Fibroblast of upper back skin (primary cell): Measurements from ENCODE around the gene SPI1.

Source experiments
- DNase-seq: peaks from one replicate; pipeline ENCODE4 v3.0.0-alpha.2; 2013

The SPI1 gene

DNA sequence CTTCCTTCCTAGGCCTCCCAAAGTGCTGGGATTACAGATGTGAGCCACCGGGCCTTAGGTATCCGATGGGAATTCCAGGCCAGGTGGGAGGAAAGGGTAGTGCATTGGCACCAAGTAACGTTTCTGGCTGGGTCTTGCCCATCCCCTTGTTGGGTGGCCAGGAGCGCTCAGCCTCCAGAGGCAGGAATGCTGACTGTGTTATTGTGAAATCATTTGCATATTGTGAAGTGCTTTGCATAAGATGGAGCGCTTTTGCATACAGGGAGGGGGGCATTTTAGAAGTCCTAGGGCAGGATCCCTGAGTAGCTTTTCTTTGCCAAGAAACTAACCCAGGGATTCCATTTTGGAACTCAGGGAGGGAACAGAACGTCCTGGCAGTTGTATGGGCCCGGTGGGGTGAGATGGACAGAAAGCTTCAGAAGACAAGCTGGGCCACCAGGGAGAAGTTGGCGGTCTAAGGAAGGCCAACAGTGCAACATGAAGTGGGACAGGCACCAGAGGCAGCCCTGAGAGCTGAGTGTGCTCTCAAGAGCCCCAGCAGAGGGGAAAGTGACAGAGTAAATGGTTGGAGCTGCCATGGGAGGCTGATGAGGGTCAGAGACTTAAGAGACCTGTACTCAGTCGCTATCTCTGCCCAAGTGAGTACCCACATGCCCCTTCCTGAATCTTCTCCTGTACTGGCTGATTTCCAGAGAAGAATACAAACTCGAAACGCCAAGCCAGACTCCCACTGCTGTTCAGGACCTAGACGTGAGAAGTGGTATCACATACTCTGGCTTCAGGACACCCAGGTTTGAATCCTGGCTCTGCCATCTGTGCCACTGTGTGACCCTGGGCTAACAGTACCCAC, 28.8 kb upstream of the SPI1 start:
- DNase-seq: no peak

DNA sequence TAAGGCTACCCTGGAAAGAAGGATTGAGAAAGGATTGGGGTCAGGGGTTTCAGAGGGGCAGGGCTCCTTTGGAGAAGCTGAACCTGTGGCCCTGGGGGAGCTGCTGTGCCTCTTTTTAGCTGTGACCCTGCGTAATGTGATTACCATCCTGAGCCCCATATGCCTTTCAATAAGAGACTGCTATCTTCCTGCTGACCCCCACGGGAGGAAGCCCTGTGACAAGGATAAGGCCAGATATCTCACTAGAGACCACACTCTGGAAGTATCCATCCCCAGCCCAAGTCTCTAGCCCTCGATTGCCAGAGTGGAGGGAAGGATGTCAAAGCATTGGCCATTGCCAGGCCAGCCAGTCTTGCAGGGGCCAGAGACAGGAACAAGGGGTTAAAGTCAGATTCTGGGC, 25.2 kb upstream of the SPI1 start:
- DNase-seq: no peak

DNA sequence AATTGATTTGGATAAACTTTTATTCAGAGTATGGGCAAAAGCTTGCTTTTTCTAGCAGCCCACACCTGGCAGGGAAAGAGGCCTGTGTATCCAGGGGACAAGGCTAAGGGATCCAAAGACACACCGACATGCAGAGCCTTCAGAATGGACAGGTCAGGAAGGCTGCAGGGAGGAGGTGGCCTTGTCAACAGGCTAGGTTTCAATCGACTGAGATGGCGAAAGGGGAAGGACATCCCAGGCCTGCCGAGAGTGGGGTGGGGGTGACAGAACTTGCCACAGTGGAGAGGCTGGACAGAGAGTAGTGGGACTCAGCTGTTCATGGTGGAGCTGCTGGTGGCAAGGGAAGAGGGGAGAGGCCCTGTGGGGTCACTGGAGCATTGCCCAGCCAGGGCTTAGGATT, 24.8 kb upstream of the SPI1 start:
- DNase-seq: no peak

DNA sequence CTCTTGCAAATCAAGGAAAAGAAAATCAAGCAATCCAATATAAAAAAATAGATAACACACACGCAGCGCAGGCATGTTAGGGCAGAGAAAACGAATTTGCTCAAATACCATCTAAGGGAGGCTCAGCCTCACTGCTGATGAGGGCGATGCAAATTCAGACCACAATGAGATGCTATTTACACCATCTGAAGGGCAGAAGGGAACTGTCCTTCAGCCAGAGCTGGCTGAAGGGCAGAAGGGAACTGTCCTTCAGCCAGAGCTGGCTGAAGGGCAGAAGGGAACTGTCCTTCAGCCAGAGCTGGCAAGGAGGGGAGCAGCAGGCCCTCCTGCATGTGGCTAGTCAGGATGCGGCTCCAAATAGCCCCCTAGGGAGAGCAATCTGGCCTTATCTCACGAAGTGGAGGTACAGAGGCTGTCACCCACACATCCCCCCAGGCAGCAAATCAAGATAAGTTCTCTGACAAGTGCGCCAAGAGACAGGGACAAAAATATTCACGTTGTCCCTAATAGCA, 22.5 kb upstream of the SPI1 start:
- no peak for DNase-seq

DNA sequence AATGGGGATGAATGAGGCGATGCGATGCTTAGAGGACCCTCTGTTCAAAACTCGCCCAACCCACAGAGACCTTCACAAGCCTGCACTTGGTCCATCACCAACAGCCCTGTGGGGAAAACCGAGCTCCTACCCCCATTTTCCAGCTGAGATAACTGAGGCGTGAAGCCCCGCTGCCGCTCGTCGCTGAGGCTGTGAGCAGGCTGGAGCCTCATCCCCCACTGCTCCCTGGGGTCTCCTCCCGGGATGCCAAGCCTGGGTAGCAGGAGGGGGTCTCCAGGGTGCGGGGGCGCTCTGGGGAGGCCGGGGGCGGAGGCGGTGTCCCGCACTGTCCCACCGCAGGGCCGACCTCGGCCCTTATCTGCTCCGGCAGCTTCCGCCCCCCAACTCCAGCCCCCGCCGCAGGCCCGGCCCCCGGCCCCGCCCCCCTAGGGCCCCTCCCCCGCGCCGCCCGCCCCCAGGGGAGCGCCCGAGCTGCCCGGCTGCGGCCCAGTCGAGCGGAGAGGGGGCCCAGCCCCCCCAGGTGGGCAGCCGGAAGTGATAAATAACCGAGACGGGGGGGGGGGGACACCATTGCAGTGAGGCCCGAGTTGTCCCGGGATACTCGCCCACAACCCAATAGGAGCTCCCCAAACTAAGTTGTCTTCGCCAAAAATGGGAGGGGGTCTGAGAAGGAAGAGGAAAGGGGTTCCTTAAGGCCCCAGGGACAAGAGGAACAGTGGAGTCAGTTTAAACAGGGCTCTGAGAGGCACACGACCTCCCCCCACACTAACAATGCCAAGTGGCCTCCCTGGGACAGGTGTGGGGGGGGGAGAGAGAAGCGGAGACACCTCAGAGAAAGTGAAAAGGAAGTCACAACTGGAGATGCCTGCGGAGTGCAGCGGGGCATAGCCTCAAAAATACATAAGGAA, 21.8 kb upstream of the SPI1 start:
- DNase-seq: no peak

DNA sequence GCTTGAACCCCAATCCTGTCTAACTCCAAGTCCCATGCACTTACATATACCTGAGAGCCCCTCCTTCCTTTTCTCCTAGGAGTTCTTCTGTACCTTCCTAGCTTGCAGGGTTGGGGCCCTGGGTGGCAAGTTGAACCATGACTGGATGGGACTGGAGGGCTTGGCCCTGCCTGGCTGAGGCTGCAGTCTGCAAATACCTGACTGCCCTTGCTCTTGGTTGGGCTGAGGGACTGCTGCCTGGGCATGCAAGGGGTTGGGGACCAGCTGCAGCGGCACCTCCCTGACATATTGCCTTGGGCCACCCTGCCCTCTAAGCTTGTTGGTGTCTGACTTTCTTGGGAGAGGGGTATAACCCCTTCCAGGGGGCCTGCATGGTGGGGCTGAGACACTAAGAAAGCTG, 20.2 kb upstream of the SPI1 start:
- DNase-seq: no peak

DNA sequence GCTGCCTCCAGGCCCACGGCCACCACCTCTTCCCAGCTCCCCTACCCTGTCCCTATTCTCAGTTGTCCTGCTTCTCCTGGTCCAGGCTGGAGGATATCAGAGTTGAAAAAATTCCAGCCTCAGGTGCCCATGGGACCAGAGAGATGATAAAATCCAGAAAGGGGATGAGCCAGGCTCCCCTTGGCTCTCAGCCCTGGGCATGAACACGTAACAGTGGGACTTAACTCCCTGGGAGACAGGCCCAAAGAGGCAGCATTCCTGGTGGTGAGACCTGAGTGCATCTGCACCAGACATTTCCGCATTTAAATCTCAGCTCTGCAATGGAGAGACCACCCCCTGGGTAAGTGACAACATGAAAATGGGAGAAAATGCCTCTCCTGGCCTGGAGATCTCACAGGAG, 19.7 kb upstream of the SPI1 start:
- DNase-seq: no peak

DNA sequence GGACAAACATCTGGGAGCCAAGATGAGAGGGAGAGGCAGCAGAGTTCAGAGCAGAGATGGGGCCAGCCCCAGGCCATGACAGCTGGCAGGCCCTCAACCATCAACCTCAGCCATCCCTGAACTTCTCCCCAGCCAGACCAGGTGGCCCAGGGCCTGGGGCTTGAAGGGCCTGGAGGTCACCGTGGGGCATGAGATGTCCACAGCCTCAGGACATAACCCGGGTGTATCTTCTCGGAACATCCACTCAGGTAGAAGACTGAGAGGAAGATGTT, 17.6 kb upstream of the SPI1 start:
- DNase-seq: no peak

DNA sequence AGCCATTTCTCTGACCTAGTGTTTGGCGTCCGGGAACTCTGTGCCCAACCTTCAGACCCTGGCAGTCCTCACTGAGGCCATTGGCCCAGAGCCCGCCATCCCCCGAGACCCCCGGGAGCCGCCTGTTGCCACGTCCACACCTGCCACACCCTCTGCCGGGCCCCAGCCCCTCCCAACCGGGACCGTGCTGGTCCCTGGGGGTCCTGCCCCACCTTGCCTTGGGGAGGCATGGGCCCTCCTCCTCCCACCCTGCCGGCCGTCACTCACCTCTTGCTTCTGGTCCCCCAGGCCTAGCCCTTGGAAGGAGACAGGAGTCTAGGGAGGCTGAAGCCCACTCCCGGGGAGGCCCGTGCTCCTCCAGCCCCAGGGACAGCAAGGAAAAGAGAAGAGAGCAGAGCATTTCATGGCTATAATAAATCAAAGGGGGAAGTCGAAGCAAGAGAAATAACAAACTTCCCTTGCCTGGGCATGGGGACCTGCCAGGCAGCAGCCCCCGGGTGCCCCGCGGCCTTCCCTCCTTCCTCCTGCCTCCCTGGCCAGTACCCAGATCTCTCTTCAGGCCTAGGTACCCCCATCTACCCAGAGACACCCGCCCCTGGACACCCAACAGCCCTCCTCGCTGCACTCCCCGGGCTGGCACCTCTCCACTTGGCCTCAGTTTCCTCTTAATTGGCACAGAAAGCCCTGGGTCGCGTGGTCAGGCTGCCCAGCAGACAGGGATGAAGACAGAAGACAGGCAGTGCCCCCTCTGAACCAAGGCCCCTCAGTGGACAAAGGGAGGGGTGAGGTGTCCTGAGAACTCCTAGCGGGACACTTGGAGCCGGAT, 17.1 kb upstream of the SPI1 start:
- DNase-seq: no peak

DNA sequence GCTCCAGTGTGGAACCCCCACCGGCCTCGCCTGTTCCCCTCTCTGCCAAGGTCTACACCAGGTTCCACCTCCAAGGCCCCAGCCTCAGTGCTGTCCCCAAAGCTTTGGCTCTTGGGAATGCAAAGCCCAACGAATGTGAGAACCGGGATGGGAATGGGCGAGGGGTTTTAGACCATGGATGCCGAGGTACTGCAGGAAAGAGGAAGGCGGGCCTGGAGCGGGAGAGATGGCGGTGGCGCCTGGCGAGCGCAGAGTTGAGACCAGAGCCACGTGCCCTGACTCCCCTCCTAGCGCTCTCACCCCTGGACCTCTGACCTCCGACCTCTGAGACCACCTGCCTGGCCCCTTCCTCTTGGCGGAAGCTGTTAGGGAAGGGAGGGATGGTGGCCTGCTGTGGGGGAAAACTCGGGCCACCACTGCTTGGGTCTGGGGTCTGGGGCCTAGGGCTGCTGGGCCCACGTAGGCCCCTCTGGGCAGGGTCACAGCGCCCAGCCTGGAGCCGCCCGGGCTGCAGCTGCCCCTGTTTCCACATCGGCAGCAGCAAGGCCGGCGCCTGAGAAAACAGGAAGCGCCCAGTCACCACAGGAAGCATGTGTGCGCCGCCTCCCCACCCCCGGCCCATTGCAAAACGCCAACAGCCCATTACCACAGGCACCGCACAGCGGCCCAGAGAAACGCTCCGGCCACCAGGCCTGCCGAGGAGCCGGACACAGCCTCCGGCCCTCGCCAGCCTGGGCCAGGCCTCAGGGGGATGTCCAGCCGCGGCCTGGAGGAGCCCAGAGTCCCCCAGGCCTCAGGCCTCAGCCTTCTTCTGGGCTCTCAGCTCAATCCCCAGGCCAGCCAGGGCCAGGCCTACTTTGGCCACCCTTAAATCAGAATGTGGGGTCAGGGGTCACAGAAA, 16.2 kb upstream of the SPI1 start:
- DNase-seq: no peak

DNA sequence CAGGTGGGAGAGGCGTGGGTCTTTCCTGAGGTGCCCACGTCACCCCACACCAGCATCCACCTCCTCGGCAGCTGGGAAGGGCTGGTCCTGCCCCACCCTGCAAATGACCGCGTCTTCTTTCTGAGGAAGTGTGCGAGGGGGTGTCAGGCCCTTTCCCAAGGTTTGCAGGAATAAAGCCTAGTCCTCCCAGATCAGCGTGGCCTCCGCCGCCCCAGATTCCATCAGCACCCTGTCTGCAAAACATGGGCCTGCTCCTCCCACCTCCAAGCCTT, 15.6 kb upstream of the SPI1 start:
- no peak for DNase-seq

DNA sequence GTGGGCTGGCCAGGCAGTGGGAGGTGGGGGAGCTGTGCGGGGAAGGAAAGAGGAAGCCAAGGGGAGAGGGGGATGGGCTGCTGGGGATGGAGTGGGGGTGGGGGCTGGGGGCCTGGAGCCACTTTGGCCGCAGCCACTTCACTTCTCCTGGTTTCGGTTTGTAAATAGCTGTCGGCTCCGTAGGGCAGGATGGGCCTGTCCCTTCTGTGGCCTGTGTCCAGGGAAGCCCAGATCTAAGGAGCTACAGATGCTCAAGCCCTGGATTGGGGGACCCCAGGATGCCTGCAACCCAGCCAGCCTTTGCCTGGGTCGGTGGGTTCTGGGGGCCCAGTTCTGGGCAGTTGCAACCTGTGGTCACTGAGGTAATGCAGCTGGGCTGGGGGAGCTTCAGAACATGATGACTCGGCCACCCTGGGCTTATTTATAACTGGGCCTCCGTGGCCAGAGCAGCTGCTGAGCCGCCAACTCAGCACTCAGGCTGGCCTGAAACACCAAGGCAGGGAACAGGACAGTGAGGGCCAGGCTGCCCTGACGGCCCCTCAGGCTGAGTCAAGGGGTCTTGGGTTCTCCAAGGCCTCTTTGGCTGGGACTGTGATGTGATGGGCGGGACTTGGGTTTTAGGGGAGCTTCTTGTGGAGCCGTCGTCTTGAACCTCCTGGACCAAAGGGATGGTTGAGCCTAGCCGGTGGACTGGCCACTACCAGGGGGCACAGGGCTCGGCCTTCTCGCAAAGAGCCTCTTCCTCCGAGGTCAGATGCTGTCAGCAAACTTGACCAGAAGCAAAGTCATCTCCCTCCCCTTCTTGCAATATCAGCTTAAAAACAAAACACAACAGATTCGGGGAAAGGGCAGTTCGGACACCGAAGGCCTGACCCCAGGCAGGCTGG, 15.1 kb upstream of the SPI1 start:
- DNase-seq: peak; percentile 62

DNA sequence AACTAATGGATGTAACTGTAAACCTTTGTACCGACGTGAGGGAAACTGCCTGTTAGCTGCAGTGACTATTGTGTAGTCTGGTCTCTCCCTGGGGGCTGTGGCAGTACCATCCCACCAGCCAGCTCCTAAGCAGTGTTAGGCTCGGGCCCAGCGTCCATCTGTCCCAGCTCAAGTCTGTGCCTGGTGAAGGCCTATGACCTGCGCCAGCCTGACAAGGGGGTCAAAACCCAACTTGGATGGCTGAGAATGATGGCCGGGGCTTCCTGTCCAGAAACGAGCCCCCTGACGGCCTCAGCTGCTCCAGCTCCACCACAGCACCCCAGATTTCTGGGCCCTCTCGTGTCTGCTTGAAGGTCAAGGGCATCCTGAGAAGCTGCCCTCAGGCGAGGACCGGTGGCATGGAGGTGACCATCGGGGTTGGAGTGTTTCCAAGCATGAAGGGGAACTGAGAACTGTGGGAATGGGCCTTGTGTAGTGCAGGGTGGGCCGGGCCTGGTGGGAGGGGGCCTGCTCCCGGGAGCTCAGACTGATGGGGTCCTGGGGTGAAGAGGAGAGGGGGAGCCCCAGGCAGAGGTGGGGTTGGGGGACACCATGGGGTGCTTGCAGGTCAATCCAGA, 14.3 kb upstream of the SPI1 start:
- no peak for DNase-seq

DNA sequence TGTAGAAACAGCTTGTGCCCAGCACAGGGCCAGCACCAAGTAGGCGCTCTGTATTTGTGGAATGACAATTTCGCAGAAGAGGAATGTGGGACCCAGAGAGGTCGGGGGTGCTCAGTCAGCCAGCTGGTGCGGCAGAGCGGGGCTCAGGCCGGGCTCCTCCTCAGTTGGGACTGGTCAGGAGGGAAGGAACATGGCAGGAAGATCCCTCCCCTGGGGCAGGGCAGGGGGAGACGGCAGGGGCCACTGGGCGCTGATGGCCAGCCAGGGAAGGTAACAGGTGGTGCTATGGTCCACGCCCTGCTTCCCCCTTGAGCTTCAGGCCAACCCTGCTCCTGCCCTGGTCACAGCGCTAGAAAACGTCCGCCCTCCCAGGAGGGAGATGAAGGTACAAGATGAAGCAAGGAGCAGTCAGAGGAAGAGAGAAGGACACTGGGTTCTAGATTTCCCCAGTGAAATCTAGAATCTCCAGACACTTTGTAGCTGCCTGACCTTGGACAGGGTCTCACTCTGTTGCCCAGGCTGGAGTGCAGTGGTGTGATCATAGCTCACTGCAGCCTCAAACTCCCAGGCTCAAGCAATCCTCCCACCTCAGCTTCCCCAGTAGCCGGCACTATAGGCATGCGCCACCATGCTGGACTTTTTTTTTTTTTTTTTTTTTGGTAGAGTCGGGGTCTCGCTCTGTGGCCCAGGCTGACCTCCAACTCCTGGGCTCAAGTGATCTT, 13.5 kb upstream of the SPI1 start:
- DNase-seq: no peak

DNA sequence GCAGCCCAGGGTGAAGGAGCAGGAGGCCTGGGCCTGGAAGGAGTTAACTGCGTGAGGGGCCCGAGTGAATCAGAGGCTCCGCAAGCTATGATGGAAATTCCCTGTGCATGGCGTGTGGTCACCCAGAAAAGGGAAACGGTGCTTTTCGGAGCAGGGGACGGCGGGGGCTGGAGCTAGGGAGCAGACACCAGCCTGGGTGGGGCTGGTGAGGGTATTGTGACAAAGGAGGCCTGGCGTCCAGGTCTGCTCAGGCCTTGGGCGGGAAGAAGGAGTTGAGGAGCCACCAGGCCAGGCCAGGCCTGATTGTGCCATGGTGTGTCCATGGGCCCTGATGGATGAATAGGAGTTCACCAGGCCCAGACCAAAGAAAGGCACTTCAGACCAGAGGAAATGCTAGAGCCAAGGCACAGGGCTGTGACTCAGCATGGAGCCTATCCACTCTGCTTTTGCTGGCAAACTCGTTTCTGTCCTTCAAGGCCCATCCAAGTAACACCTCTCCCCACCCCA, 12.8 kb upstream of the SPI1 start:
- no peak for DNase-seq

DNA sequence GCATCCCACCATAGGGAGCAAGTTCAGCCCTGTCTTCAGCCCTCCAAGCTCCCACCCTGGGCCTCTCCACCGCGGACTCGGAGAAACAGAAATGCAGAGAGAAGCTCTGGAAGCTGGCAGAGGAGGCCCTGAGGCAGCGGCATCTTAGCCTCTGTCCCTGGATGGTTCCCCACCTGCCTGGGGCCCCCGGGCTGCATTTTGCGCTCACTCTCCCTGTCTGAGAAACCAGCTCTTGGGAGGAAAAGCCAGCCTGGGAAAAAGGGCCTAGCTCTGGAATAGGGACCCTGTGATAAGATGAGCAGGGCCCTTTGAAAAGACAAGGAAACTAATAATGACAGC, 12.0 kb upstream of the SPI1 start:
- DNase-seq: no peak

DNA sequence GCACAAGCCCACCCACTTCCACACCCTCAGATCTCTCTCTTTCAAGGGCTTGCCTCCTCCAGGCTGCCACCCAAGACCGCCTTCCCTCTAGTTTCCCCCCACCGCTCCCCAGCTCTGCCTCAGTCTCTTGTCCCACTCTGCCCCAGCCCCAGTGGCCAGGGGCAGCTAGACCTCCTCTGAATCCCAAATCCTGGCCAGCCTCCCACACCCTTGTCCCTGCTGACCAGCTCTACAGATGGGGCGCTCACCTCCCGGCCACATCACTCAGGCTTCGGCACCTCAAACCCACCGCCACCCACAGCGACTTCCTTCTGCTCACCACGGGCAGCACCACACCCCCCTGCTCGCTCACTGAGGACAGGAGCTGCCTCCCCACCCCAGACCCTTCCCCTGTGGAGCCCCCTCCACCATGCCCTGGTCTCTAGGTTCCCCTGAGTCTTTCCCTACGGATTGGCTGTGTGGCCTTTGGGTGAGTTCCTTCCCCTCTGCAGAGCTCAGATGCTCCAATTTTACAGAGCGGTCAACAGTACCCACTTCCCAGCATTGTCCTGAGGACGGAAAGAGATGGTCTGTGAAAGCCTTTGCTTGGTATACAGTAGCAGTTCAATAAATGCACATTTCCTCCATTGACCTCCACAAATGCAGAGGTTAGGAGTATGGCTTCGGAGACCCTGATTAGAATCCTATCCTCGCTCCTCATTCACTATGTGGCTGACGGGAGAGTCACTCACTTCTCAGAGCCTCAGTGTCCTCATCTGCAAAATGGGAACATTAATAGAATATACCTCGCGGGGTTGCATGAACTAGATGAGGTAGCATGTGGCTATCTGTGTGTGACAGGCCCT, 11.5 kb upstream of the SPI1 start:
- DNase-seq: no peak

DNA sequence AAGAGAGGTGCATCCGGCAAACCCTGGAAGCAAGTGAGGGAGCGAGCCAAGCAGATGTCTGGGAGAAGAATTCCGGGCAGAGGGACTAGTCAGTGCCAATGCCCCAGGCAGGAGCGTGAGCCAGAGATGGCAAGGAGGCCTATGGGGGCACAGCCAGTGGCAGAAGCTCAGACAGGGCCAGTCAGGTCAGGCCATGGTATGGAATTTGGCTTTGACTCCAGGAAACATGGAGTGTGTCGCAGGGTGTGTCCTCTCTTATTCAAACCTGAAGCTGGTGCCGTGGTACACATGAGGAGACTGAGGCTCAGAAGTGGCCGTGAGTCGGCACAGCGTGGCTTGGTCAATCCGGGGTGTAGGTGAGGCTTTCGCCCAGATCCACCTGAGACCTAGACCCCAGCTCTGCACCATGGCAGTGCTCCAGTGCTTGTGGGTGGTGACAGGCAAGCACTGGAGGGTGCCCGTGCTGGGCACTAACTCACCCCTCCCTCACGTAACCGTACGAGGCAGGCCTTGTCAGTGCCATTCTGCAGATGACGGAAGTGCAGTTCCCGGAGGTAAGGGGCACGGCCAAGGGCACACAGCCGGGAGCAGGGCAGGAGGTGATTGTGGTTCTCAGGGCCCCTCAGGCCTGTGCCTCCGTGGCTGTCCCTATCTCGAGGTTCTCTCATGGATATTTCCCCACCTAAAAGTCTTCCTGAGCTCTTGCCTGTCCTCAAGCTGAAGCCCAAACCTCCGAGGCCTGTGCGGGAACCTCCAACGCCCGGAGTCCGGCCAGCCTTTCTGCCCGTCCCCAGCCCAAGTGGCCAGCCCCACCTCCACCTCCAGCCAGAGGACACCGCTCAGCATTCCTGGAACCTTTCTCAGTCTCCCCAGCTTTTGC, 10.6 kb upstream of the SPI1 start:
- DNase-seq: no peak
